Left cardiac atrium (tissue), 4 donors: Measurements from ENCODE around the gene YRDC. TPM values are rescaled to one million over a fixed set of nuclear protein-coding genes. Genes with fewer than 3 reads are reported as not detected.
A peak's percentile ranks its signal among the peaks of the same experiment; 100 is the strongest.
"Not testable (repeated sequence)": the region's sequence is repeated elsewhere in the genome, so short reads cannot be mapped to it uniquely, and the experiment has no call there.

ENCODE experiments used
- ATAC-seq, 2 donors: fragments of 200-7000 bp; cut with Tn5 transposase; one replicate each; pipeline ENCODE4 v1.9.1; 2020; ENCODE audit warnings: mild to moderate bottlenecking in 2 of 2, moderate library complexity in 2 of 2
- DNase-seq: peaks from one replicate; pipeline ENCODE4 v3.0.0-alpha.2; 2020
- intact Hi-C, 2 donors: fragments of 100-400 bp; cut with DNase I; formaldehyde crosslinking; loops; one replicate each; pipeline versions ENCODE4 v1.14.1 to v1.15.1; 2022 to 2023
- total RNA-seq, 2 donors: library from RNA; stranded (reverse); fragmentation: NEBNext Ultra II Directional; extraction: Animal tissue kit (Norgen Biotek cat#: 25700); gene quantifications; one replicate each; pipeline ENCODE4 v1.2.1, GENCODE V29; 2021
- donor health status: DM: no; HTN: yes; CAD: no.
- donor health status: DM: no; HTN: yes; CAD: no; lungs with severe emphysema.
- donor health status: DM: yes; HTN: yes; CAD: no.
- donor health status: Dilated cardiomyopathy.

YRDC gene
- total RNA-seq, 2 donors from 2014 or later: 5.6 to 9.7 TPM

DNA sequence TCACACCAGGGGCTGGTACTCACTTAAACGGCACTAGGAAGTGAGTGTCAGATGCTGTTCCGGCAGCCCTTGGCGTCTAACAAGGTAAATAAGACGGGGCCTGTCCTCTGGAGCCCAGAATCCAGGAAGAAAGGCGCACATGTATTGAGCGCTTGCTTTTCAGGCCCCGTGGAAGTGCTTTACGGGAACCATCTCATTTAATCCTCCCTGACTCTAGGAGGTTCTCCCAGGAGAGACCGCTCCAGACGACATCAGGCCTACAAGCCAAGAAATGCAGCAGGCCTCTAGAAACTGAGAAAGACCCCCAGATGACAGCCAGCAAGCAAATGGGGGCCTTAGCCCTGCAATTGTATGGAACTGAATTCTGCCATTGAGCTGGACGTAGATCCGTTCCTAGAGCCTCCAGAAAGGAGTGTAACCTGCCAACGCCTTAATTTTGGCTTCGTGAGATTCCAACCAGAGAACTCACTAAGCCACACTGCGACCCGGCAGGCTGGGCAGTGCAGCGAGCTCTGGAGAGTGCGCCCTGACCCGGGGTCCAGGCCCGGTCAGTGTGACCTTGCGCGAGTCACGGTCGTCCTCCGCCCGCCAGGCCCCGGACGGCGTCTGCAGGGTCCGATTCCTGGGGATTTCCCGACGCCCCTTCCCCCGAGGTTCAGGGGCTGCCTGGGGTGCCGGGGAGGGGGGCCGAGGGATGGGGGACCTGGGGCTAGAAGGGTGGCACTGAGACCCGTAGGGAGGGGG lies 14.9 kb downstream of the YRDC start:
- intact Hi-C loops: no loop called here
- DNase-seq (no peak), ATAC-seq (no peak)

DNA sequence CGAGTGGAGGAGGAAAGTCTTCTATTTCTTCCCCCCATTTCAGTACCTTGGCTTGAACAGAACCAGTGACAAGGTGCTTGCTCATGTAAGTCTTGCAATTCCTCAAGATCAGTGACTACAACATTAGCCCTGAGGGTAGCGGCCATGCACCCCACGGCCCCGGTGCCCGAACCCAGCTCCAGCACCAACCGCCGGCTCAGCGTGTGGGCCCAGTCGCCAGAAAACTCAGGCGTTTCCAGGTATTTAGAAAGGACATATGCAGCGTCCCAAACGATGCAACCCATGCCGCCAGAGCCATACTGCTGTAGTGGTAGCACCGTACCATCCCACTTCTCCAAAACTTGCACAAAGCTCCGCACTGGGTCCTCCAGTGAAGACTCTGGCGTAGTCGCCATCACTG lies 25.5 kb downstream of the YRDC start:
- ATAC-seq: no peak
- intact Hi-C loops: no loop called here
- no peak for DNase-seq

DNA sequence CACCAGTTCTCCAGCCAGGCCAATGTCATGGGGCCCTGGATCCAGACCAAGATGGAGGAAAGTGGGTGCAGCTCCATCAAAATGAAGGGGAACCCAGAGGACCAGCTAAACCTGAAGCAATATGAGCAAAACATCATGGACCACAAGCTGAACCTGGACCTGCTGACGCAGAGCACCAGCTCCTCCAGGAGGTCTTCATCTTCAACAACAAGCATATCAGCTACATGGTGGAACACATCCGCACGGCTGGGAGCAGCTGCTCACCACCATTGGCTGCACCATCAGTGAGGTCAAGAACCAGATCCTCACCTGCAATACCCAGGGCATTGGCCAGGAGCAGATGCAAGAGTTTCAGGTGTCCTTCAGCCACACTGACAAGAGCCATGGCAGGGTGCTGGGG lies 29.4 kb downstream of the YRDC start:
- ATAC-seq: no peak
- no peak for DNase-seq
- intact Hi-C loops: no loop called here

DNA sequence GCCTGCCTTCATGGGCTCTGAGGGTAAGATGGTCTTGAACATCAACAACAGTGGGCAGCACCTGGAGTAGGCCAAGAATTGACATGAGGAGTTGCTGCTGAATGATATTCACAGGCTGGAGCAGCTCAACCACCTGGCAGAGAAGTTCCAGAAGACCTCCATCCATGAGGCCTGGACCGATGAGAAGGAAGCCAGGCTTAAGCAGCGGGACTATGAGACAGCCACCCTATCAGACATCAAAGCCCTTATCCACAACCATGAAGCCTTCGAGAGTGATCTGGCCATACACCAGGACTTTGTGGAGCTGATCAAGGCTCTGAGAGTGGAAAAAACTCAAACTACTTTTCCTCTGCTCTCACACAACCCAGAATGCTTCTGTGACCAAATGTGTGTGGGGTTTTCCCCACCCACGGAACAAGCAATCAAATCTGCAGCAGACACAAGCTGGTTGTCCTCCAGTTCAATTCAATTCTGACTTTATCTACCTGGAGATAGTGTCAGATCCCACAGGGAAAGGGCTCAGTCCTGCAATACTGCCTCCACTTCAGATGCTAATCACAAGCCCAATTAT lies 31.0 kb downstream of the YRDC start:
- intact Hi-C loops: no loop called here
- DNase-seq (no peak), ATAC-seq (no peak)

DNA sequence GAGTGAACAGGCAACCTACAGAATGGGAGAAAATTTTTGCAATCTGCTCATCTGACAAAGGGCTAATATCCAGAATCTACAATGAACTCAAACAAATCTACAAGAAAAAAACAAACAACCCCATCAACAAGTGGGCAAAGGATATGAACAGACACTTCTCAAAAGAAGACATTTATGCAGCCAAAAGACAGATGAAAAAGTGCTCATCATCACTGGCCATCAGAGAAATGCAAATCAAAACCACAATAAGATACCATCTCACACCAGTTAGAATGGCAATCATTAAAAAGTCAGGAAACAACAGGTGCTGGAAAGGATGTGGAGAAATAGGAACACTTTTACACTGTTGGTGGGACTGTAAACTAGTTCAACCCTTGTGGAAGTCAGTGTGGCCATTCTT lies 36.6 kb downstream of the YRDC start:
- intact Hi-C loops, DNase-seq, ATAC-seq: not testable (repeated sequence)

DNA sequence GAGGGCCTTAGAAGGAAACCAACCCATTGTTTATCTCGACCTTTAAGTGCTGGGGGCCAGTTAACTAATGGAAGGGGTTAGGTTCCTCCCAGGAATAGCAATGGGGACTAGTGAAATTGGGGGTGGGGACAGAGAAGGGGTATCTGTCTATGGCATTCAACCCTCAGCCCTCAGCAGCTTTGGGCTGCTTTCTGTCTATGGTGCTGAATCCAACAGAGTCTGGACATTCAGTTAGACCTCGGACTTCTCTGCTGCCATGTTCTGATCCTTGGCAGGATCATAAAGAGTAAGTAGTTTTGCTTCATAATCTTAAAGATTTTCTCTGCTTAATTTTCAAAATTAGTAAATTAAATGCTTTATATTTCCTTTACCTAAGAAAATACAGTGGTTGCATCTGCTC lies 40.5 kb downstream of the YRDC start:
- ATAC-seq: no peak
- intact Hi-C loops: no loop called here

DNA sequence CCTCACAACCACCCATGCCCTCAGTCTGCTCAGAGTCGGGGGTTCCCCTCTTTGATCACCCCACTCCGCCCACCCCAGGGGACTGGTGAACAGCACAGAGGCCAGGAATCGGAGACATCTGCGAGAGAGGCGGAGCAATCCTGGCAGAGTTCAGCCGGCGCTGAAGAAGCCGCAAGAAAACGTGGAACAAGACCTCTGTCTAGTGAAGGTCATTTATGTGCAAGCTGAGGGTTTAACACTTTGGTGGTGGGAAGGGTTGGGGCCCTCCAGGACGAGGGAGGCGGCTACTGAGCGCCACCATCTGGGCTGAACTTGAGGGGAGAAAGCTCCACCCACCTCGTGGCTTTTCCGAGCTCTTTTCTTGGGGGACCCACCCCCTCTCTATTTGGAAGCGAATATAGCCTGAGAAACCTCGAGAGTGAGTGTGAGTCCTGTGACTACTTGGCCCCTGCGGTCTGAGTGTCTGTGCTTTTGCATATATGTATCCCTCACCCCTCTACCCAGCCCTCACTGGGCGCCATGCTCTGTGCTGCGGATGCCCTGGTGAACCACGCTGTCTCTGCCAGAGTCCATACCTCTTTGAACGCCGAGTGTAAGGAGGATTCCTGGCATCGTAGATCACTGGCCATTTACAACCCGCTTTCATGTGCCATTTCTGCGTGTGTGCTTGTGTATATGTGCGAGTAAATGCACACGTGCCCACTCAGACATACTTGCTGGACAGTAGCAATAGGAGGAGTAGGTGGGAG lies 41.9 kb downstream of the YRDC start:
- DNase-seq (no peak), ATAC-seq (no peak)
- intact Hi-C loops: no loop called here

More for the DNA sequence above, 40.5 kb downstream of the YRDC start:
- DNase-seq: no peak

DNA sequence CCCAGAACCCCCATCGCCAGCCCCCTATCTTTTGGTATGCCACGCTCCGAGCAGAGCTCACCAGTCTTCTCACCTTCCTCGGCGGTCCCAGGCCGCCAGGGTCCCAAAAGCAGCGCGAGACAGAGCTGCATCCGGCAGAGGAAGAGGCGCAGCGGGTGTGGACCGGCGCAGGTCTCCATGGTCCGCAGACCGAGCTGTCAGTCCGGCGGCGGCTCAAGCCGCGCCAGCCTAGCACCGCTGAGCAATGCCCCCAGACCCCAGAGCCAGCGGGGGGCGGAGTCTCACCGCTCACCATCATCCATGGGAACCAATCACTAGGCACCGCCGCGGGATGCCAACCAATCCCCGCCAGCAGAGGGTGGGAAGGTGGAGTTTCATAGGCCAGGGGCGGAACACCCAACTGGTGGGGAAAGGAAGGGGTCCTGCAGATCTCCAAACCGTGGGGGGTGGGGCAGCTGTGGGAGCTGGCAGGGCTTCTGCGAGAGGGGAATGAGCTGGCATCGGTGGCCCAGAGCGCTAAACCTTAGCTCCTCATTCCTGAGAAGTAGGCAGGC lies 43.0 kb downstream of the YRDC start, which contains the start of gene EPHA10:
Gene EPHA10 (minus strand): TSS at position 233 of the 554 bp plus-strand sequence. CDS start 54 bp downstream, at position 179.
- ATAC-seq (no peak), DNase-seq (no peak)
- intact Hi-C loops: no loop called here

DNA sequence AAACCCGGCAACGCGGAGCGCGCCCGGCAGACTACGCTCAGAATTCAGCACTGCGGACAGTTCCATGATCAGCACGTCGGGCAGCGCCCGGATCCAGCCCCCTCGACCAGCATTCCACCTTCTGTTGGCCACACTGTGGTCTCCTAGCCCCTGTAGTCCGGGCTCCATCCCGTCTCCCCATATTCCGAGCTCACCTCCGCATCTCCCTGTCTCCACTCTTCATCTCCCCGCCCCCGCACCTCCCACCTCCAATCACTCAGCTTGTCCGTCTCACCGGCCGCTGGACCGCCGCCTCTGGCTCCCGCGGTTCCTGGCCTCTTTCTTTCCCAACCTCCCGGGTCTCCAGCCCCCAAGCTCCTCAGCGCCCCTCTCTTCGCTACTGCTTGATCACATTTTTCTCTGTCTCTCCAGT lies 43.6 kb downstream of the YRDC start:
- ATAC-seq (peak in 1 of 2 donors; percentile 47), DNase-seq (peak; percentile 32)
- intact Hi-C loops: no loop called here

DNA sequence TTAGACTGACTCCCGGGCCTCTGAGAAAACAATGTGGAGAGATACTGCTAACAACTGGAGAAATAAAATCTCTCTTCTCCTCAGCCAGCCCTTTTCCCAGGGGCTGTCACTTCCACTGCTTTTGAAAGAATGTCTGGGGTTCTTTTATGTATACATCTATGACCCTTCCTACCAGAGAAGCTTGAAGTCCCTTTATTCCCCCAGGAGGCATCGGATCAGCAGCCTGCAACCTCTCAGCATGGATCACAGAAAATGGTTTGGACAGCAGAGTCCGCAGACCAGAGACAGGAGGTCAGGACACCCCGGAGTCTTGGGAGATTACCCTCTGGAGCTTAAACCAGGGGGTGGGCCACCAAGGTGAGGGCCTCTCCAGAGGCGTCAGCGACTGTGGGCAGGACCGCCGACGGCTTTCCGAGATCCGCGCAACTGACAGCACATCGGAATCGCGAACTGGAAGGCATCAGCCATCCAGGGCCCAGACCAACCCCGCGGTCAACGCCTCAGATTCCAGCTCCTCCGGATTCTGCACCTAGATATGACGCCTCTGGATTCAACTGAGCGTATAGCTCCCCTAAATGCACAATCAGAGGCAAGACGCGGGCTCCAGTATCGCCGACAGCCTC lies 44.1 kb downstream of the YRDC start:
- intact Hi-C loops: no loop called here
- DNase-seq: no peak
- no peak for ATAC-seq

DNA sequence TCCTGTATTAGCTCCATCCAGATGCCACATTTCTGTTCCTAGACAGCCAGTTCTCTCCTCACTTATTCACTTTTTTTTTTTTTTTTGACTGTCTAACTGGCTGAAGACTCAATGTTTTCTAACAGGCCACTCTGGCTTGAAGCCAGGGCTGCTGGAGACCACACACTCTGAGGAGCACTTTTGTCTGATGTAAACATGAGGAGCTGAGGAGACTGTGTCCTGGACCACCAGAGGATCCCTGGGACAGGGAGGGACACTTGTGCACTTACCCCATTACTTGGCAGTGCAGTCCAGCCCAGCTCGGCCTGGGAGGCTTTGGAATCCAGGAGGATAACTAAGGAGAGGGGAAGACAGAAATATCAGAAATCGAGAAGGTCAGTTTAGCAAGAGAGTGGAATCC lies 45.5 kb downstream of the YRDC start:
- DNase-seq (no peak), ATAC-seq (no peak)
- intact Hi-C loops: no loop called here

DNA sequence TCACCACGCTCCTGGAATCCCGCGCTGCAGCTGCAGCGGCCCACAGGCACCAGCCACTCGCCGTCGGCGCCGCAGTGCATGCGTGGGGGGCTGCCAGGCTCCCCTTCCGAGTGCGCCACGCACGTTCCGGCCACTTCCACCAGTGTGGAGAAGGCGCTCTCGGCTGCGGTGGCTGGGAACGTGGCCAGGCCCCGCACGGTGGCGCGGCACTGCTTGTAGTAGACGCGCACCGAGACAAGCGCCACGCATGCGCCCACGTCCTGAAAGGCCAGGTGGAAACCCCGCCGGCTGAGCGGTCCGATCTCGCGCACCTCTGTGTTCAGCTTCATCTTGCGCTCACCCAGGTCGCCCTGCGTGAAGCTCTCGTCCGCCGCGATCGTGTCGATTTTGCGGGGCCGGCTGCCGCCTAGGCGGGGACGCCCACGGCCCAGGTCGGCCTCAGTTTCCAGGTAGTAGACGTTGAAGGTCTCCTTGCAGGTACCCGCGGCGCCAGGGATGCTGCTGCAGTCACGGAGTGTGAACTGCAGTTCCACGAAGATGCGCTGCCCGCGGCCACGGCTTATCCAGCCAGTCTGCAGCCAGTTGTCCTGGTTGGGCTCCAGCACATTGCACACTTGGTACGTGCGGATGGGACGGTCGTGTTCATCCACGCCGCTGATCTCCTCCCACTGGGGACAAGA lies 46.5 kb downstream of the YRDC start:
- ATAC-seq (no peak), DNase-seq (no peak)
- intact Hi-C loops: no loop called here

DNA sequence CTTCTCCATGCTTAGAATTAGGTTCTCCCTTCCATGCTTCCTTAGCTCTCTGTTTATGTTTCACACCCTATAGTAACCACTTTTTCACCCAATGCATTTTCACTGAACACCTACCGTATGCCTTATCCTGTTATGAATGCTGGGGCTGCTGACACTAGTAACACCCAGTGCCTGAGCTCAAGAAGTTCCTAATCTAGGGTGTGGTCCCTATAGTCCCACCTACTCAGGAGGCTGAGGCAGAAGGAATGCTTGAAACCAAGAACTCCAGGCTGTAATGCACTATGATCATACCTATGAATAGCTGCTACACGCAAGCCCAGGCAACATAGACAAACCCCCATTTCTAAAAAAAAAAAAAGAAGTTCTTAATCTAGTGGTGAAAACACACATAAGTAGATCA lies 48.6 kb downstream of the YRDC start:
- no peak for ATAC-seq
- intact Hi-C loops: no loop called here
- no peak for DNase-seq

DNA sequence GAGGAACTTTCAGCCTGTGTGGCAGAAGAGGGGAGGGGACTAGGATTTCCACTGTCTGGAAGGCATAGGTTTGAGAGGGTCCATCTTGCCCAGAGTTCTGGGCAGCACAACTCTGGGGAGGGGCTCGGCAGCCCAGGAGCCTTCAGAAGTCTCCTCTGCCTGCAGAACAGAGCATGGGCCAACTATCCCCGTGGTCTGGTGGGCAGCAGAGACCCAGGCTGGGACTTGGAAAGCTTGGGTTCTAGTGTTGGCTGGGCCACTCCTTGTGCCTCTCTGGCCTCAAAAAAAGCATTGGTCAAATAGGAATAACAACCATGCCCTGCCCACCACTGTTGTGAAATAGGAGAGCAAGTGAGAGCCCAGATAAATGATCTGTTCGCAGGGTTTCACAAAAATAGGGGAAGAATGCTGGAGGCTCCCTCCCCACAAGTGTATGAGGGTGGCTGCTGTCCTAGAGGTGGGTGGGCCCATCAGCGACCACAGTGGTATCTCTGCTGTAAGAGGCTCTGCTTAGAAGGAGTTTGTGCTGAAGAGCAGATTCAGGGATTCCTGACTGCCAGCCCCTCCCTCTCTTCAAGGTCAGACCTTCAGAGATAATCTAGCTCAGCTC lies 52.0 kb downstream of the YRDC start:
- no peak for ATAC-seq
- no peak for DNase-seq
- intact Hi-C loops: no loop called here

DNA sequence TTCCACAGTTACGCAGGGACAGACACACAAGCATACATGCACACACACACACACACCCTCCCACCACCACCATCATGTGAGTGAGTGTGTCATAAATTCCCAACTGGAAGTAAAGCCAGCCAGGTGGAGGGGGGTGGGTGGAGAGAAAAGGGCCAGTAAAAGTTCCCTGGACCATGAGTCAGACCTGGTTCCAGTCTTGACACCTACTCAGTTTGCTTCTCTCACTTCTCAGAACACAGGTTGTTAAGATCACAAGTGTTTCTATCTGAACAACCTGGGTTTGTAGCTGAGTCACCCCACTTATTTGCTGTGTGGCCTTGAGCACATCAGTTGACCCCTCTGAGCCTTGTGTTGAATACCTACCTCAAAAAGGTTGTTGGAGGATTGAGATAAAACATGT lies 52.7 kb downstream of the YRDC start:
- ATAC-seq: no peak
- no peak for DNase-seq
- intact Hi-C loops: no loop called here

DNA sequence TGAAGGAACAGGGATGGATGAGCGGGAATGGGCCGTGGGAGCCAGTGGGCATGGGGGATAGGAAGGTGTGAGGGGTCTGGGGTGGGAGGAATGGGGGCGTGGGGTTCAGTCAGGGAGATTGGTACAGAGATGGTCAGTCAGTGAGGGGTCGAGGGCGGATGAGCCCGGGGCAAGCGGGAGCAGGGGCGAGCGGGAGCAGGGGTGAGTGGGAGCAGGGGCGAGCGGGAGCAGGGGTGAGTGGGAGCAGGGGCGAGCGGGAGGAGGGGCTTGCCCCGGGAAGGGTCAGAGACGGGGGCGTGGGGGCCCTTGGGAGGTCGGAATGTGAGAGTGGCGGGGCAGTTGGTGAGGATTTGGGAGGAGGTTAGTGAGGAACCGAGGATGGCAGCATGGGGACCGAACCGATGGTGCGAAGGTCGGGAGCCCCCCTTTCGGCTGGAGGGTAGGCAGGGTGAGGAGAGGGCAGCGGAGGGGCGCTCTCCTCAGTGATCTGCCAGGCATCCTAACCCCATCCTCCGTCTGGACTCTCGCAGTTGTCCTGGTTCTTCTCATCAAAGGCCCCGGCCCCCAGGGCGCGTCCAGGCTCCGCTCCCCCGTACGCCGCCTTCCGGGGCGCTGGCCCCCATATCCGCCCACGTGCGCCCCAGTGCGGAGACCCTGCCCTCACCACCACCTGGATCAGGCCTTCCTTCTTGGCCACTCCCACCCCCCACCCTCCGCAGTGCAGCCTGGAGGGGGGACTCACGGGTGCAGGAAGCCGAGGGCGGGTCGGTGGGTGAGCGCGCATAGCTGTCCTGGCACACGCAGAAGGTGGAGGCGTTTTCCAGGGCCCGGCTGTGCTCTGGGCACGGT lies 54.3 kb downstream of the YRDC start:
- intact Hi-C loops: no loop called here
- ATAC-seq (no peak), DNase-seq (no peak)
